HG02870 (cell line): Measurements from ENCODE around the gene MYO3A.
"Not testable (repeated sequence)": the region's sequence is repeated elsewhere in the genome, so short reads cannot be mapped to it uniquely, and the experiment has no call there.

Experiments
- ATAC-seq: cut with Tn5 transposase; IDR thresholded peaks from one replicate; pipeline ENCODE4 v1.9.1; 2021; ENCODE audit warnings: mild to moderate bottlenecking, moderate library complexity; ENCODE audit not compliant: unreplicated experiment

The MYO3A gene

DNA sequence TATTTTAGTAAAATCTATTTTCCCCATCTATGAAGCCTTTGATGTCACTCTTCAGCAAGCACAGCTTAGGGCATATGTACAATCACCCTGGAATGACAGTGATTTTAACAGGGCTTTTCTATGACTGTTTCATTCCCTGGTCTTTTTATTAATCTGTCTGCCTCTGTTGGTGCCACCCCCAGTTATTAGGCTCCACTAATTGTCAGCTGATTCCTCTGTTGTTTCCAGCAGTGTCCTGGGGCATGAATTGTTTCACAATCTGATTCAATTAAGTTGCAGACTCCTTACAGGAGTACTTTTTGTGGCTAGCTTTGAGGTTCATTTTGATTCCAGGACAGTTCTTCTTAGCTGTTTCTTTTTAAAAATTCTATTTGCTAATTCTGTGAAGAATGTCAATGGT, 38.6 kb downstream of the MYO3A start:
- ATAC-seq = no peak

DNA sequence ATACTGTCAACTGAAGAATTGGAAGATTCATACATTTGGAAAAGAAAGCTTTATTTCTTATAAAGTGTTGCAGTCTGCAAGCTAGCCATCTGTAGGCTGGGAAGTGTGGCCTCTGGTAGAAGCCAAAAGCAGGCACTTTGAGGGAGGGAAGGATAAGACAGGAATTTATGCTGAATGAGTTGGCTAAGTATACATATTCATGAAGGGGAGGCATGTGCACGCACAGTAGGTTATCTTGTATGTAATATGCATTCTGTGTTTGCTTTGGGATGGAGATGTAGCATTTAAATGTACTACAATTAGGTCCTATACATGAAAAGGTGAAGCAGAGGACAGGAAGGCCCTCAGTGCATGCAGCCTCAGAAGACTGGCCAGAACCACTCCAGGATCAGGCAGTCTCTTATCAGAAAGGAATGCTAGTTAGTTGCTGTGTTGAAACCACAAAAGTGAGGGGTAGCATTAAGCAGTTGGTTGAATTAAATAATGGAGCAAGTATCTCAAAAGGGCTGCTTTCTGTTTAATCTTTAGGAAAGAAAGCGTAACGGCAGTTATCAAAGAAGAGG, 40.9 kb downstream of the MYO3A start:
- no peak for ATAC-seq

DNA sequence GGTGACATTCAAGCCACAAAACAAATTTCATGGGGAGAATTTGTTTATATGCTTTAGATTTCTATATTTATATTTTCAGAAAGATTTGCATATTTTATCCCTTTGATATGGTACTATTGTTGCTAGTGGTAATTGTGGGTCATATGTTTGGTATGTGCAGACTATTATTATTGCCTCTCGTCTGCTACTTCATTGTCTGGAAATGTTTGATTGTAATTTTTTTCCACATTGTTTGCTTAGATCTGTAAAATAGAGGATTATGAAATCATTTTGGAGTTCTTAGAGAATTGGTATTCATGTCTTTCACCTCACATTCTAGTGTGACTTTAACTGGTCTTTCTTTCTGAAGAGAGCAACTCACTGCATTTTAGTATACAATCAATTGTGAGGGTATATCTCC, 44.7 kb downstream of the MYO3A start:
- no peak for ATAC-seq

DNA sequence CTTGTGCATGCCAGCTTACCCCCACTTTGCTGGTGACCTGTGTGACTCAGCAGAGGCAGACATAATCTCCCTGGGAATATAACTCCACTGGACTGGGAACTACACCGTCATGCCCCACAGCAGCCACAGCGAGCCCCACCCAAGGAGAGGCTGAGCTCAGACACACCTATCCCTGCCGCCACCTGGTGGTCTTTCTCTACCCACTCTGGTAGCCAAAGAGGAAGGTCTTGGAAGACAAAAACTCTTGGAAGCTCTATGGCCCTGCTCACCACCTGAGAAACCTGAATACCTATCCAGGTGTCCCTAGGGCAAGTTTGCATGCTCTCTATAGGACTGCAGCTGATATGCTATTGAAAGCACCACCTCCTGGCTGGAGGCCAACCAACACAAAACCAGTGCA, 48.1 kb downstream of the MYO3A start:
- ATAC-seq = no peak

DNA sequence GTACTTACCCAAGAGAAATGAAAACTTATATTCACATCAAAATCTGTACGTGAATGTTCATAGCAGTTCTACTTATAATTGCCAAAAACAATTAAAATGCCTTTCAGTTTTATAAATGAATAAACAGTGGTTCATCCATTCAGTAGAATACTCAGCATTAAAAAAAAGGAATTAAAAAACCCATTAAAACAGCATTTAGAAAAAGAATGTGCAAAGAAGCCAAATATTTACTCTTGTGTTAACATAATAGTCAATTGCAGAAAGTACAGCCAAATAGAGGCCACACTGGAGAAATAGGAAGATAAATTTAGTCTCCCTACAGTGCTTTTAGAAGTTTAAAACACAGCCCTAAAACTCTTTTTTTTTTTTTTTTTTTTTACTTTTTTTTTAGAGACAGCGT, 54.6 kb downstream of the MYO3A start:
- no peak for ATAC-seq

DNA sequence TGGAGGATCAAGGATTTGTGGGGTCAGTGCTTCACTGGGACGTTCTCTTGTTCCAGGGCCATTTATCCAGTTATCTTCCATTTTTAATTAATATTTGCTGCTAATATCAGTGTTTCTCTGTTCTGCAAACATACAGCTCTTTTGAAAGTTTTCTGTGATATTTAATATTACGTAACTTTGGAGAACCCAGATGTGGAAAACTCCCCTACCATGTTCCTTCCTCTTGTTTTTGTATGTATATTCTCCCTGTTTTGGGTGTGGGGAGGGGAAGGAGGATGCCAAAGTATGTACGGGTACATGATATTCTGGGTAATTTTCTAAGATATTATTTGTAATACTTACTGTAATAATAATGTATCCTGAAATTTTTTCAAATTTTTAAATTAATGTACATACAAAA, 55.9 kb downstream of the MYO3A start:
- ATAC-seq = no peak

DNA sequence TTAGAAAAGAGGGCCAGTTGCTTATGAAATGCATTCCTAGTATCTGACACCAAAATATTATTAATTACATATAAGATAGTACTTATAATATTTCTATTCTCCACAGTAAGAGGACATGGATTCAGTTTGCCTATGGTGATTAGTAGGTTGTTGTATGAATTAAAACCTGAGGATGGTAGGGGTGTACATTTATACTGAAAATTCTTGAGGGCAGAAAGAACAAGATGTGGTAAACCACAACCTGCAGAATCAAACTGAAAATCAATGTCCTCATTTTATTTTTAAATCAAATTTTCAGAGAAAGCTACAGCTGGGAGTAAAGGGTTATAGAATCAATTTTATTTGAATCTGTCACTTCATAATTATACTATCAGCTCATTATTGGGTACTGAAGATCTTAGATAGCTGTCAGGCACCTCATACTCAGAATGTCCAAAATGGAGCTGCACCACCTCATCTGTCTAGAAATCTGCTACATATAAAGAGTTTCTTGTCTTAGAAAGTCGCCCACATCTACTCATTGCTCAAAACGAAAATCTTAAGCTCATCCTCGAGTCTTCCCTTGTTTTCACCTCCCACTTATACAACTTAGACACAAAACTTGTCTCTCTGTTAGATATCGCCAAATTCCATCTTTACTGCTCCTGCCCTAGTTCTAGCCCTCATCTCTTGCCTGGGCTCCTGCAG, 65.4 kb downstream of the MYO3A start:
- peak; percentile 69 for ATAC-seq

DNA sequence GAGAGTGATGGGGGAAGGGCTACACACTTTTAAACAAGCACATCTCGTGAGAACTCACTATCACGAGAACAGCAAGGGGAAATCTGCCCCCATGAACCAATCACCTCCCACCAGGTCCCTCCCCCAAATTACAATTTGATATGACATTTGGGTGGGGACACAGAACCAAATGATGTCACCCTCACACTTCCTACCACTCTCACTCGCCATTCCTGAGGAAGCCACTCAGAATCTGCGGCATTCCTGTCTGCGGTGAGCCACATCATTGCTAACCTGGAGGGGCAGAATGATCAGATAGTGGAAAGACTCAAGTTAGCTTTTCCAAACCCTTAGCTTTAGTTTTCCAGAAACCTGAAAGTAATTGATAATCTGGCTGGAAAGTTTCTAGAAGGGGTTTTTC, 66.9 kb downstream of the MYO3A start:
- ATAC-seq = no peak

DNA sequence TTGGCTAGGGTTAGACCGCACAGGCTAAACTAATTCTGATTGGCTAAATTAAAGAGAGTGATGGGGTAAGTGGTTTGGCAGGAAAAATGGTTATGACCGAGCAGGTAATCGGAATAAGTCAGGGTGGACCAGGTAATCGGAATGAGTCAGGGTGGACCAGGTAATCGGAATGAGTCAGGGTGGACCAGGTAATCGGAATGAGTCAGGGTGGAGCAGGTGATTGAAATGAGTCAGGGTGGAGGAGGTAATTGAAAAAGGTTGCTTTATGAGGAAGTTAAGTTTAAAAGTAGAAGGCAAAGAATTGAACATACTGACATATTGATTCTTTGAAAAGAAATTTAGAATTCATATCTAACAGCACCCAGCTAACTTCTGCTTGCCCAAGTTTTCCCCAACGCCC, 68.4 kb downstream of the MYO3A start:
- ATAC-seq = not testable (repeated sequence)

DNA sequence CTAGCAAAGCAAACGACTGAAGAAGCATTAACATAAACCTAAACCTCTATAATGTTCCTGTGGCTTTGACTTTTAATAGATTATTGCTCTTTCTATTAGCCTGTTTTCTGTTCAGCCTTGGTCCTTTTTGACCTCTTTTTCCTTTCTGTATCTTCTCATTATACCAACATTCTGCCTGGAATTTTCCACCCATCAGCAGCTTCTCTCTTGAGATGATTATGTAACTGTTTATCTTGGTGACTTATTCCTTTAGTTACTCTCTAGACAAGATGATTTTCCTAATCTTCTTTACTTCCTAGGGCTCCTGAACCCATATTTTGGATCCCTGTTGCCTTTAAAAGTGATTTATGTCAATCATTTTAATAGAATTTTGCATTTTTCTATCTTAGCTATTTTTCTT, 81.1 kb downstream of the MYO3A start:
- ATAC-seq = no peak

DNA sequence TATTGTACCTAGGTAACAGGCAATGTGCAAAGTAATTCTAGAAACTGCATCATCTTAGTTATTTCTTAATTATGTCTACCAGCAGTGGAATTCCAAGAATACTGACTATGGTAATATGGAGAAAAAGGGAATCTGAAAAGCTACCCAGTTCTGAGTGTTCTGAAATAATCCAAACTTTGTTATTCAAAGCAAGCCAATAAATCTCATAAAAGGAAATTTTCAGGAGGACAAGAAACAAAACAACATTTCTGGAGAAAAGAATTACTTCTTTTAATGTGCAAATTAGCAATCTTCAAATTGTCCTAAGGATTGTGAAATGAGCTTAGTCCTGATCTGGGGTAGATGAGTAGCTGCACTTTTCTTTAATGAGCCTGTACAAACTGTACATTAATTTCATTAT, 88.8 kb downstream of the MYO3A start:
- ATAC-seq = no peak

DNA sequence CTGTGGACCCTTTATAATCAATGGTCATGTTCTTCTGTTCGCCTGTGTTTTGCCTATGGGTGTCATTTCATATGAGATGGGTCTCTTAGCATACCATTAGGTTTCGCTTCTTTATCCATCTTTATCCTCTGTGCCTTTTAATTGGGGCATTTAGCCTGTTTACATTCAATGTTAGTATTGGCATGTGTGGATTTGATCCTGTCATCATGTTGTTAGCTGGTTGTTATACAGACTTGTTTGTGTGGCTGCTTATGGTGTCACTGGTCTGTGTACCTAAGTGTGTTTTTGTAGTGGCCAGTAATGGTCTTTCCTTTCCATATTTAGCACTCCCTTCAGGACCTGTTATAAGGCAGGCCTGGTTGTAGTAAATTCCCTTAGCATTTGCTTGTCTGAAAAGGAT, 90.3 kb downstream of the MYO3A start:
- ATAC-seq = no peak

DNA sequence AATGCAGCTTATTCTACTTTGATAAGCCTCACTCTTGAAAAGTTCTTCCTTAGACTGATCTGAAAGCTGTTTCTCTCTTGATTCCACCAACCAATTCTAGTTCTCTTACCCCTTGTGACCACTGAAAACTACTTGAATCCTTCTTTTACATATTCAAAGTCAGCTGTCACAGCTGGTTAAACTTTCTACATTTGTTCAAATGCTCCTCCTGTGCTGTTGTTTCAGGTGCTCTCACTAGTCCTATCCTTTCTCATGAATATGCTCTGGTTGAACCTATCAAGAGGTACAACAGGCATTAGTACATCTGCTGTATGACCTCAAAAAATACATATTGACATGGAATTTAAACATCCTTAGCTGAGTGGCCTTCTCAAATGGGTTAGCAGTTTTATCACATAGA, 91.5 kb downstream of the MYO3A start:
- no peak for ATAC-seq

DNA sequence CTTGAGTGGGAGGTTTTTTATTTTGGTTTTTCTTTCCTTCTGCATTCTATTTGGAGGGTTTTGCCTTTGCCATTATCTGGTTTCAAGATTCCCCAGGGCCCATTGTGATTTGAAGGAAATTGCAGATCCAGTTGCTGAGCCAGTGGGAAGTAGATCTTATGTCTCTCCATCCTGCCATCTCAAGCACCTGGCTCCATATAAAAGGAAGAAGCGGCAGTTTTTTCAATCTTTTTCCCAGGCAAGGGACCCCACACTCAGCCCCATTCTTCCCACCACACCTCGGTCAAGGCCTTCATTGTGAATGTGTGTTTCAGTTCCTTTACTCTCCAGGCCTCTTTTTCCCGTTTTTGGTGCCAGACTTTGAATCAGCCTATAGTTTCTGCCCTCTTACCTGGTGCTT, 95.8 kb downstream of the MYO3A start:
- no peak for ATAC-seq

DNA sequence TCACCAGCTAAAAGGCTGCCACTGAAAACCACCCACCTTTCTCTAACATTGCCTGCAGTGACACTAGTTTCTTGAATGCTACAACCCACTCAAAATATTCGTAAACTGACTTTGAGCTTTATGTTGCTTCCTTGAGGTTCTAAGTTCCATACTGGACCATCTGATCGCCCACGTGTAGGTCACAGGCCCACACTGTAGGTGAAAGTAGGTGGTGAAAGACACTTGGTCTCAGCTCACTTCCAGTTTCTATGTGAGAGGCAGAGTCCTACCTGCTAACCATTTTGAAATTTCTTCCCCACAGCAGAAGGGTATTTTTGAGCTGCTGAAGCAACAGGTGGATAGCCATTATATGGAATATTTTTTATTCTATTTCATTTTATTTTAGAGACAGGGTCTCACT, 97.3 kb downstream of the MYO3A start:
- ATAC-seq = peak; percentile 57

DNA sequence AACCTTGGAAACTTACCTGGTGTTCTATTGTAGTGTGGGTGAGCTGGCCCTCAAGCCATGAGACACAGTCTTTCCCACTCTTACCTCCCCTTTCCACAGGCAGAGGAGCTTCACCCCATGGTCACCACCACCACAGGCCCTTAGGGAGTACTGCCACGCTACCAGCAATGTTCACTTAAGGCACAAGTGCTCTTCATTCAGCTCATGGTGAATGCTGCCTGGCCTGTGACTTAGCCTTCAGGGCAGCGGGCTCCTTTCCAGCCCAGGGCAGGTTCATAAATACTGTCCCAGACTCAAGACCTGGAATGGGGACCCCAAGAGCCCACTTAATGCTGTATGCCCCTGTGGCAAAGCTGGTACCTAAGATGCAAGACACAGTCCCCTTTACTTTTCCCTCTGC, 109.4 kb downstream of the MYO3A start:
- ATAC-seq = no peak

DNA sequence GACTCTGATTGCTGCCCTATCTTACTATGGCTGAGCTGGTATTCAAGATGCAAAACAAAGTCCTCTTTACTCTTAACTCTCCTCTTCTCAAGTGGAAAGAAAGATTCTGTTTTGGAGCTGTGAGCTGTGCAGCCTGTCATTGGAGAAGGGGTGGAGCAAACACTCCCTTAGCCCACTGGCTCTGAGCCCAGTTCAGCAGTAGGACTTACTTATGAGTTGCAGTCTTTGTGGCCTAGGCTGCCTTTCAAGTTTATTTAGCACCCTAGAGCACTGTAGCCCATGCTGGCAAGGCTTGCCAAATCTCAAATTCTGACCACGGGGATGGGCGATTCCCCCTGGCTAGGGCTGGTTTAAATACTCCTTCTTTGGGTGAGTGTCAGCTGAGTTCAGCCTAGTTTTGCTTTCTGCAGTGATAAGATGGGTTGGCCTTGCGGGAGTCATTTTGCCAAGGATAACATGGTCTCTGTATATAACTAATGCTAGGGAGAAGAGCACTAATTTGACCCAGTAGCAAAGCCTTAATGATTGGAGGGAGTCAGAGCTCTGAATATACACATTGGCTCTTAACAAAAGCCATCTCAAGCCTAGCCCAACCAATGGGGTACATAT, 110.2 kb downstream of the MYO3A start:
- ATAC-seq = no peak

DNA sequence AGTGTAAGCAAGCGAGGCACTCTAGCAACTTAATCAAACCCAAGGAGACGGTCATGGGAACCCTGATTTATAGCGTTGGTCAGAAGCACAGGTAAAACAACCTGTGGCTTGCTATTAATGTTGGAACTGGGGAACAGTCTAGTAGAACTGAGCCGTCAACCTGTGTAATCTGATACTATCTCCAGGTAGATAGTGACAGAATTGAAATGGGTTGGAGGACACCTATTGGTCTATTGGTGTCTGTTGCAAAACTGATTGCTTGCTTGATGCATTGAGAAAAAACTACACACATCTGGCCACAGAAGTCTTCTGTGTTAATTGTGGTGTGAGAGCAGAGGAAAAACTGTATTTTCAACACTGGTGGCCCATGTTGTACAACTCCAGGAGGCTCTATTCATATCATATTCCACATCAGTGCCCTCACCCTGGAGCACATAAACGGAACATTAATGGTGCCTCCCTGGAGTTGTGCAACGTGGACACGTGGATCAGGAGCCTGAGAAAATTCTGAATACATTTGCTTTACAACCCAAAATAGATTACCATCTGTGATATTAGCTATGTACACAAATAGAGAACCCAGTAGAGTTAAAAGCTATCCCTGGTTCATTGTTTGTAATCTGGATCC, 112.2 kb downstream of the MYO3A start:
- ATAC-seq = no peak

DNA sequence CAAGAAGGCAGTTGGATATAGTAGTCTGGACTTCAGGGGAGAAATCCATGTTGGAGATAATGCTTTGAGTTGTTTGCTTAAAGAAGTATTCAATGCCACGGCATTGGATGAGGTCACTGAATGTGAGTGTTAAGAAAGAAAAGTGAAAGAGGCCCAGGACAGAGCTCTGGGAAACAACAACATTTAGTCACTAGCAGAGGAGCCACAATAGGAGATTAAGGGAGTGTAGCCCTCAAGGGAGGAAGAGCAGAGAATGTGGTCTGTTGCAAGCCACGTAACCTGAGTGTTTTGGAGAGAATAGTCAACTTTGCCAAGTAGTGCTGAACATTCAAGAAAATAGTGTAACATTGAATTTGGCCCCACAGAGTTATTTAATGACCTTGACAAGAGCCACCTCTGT, 114.7 kb downstream of the MYO3A start:
- ATAC-seq = no peak

DNA sequence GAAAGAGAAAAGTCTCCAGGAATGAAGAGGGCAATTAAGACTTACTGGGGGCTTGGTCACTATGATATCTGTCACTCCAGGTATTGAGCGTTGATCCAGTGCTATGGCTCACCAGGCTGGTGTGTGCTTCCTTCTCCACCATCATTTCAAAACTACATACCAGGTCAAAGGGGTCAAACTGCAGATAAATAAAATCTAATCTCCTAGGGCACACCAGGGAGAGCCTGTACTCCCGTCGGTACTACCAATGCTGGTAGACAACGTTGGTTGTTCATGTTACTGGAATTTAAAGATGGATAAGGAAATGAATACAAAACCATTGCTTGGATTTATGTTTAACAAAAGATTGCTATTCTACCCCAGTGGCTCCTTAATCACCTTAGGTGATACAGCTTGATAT, 118.3 kb downstream of the MYO3A start:
- ATAC-seq = no peak

DNA sequence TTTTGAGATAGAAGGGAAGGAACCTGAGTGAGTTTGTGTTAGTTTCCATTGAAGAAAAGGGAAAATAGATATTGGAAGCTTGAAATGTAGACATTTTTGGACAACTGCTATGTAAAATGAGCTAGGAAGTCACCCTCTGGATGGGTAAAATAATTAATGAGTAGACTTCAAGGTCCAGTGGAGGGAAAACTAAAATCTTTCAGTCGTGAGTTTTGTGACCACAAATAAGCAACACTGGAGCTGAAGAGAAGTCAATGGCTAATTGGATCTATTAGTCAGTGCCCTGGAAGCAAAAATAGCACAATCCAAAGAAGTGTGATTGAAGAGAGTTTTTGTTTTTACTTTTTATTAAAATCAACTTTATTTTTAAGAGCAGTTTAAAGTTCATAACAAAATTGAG, 123.4 kb downstream of the MYO3A start:
- no peak for ATAC-seq

DNA sequence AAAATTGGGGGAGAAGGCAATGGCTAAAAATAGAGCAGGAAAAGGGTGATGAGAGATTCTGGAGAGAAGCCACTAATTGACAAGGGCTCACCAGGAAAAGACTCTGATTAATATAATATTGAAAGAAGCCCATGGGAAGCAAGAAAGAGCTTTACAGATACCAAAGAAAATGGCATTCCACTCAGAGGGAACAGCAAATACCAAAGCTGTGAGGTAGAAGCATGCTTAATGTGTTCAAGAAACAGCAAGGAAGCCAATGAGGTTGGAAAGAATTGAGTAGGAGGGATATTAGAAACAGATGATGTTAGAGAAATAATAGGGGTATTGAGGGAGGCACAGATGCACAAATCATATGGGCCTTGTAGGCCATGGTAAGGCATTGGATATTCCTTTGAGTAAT, 130.1 kb downstream of the MYO3A start:
- ATAC-seq = no peak
